Measurements from ENCODE around the gene PLA2G2A. TPM values are rescaled to one million over a fixed set of nuclear protein-coding genes. Genes with fewer than 3 reads are reported as not detected.

The PLA2G2A gene
- total RNA-seq, 4 donors from 2014 or later, result 196 to 718 (median 477) TPM

DNA sequence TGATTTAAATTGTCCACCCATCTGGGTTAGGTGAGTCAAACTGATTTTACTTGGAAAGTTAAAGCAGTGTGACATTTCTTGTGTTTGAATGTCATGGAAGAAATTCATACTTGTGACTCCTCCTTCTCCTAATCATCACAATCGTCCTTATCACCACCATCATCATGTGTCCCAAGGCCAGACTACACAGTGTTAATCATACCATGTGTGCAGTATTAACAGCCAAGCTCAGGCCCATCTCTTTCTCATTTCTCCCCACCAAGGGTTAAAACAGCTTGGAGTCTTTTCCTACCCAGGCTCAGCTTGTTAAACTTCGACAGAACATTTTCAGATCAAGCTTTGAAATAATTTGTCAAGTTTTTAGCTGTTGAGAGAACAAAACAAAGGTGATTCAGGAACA, 33.5 kb downstream of the PLA2G2A start:
- DNase-seq (ENCODE audit: low spot score) (no peak), ATAC-seq (ENCODE audit: low FRiP score) (no peak)
- TF ChIP-seq, protein P1, sequence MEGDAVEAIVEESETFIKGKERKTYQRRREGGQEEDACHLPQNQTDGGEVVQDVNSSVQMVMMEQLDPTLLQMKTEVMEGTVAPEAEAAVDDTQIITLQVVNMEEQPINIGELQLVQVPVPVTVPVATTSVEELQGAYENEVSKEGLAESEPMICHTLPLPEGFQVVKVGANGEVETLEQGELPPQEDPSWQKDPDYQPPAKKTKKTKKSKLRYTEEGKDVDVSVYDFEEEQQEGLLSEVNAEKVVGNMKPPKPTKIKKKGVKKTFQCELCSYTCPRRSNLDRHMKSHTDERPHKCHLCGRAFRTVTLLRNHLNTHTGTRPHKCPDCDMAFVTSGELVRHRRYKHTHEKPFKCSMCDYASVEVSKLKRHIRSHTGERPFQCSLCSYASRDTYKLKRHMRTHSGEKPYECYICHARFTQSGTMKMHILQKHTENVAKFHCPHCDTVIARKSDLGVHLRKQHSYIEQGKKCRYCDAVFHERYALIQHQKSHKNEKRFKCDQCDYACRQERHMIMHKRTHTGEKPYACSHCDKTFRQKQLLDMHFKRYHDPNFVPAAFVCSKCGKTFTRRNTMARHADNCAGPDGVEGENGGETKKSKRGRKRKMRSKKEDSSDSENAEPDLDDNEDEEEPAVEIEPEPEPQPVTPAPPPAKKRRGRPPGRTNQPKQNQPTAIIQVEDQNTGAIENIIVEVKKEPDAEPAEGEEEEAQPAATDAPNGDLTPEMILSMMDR (IDR thresholded peaks at IDR 0.05), result no peak

DNA sequence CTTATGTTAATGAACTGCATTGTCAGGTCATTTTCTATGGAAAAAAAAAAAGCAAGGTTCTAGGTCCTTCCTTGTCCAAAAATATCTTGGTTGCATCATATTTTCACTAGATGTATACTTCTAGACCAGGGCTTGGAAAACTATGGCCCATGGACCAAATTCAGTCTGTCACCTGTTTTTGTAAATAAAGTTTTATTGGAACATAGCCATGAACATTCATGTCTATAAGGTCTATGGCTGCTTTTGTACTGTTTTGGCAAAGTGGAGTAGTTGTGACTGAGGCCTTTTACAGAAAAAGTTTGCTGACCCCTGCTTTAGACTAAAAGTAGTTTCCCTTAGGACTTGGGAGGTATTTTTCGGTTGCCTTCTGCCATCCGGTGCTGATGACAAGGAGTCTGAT, 36.8 kb downstream of the PLA2G2A start:
- TF ChIP-seq, protein P1 (IDR thresholded peaks at IDR 0.05), result no peak
- no peak for DNase-seq (ENCODE audit: low spot score)
- no peak for ATAC-seq (ENCODE audit: low FRiP score)

DNA sequence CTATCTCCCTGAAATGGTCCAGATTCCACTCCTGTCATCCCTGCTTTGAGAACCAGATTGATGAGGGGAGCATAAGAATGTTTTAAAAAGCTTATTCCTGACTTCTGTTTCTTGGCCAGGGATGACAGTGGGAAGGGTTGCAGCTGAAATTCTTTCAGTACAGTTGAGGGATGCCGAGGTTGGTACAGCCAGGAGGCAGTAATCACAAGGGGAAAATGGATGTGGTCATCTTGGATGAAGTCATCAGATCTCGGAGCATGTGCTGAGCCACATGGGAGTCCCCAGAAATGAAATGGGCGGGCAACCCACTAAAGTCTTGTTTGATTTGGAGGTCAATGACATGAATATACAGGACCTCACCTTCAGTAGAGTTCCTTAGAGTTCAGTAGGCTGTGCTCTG, 37.3 kb downstream of the PLA2G2A start:
- TF ChIP-seq, protein P1 (IDR thresholded peaks at IDR 0.05), result no peak
- no peak for DNase-seq (ENCODE audit: low spot score)
- ATAC-seq (ENCODE audit: low FRiP score), result no peak

DNA sequence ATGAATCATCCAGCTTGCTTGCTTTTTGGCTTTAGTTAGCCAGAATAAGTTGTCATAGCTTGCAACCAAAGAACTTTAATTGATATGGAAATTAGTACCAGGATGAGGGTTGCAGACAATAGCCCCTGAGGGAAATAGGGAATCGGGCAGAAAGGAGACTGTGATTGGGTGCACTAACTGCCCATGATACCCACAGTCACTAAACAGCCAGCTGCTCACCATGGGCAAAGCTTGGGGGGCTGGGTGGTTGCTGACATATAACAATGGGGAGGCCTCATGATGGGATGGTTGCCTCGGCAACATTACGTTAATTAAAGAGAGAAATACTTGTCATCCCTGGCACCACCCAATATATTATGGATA, 38.2 kb downstream of the PLA2G2A start:
- ATAC-seq (ENCODE audit: low FRiP score) (no peak), DNase-seq (ENCODE audit: low spot score) (no peak)
- TF ChIP-seq, protein P1 (IDR thresholded peaks at IDR 0.05), result no peak

DNA sequence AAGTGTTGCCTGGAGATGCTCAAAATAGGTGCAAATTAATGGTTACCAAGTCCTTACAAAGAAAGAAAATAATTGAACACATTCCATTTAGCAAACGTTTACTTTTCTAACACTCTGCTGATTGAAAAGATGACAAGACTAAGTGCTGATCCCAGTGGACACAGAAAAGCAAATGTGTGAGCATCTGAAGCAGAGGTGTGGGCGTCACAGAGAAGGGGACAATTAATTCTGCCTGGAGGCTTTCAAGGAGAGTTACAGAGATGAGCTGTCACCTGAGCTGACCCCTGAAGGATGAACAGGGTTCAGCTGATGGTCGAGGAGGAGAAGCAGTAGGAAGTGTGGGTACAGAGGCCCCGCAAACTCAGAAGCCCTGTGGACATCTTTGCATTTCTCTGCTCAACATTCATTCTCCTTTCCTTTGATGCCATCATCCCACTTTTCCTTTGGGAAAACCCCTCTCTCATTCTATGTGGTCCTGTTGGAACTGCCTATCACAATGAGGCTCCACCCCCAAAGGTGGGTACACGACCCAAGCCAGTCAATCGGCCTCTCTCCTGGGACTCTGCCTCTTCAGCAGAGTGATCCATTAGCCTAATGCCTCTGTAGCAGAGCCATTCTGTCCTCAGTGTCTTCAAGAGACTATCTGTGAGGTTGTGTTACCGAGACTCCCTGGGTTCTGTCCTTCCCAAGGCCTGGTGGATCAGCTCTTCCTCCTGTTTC, 38.8 kb downstream of the PLA2G2A start:
- ATAC-seq (ENCODE audit: low FRiP score) (no peak), DNase-seq (ENCODE audit: low spot score) (no peak)
- TF ChIP-seq, protein P1 (IDR thresholded peaks at IDR 0.05), result no peak

DNA sequence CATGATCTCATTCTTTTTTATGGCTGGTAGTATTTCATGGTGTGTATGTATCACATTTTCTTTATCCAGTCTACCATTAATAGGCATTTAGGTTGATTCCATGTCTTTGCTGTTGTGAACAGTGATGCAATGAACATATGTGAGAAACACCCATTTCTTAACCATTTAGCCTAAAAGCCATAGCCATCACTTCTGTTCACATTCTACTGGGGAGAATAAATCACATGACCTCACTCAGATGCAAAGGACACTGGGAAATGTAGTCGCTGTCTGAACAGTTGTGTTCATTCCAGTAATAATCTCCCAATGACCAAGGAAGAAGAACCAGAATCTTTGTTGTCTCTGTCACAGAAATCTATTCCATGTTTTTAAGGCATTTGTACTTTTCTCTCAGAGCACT, 40.9 kb downstream of the PLA2G2A start:
- DNase-seq (ENCODE audit: low spot score) (no peak), ATAC-seq (ENCODE audit: low FRiP score) (no peak)
- TF ChIP-seq, protein P1 (IDR thresholded peaks at IDR 0.05), result no peak

DNA sequence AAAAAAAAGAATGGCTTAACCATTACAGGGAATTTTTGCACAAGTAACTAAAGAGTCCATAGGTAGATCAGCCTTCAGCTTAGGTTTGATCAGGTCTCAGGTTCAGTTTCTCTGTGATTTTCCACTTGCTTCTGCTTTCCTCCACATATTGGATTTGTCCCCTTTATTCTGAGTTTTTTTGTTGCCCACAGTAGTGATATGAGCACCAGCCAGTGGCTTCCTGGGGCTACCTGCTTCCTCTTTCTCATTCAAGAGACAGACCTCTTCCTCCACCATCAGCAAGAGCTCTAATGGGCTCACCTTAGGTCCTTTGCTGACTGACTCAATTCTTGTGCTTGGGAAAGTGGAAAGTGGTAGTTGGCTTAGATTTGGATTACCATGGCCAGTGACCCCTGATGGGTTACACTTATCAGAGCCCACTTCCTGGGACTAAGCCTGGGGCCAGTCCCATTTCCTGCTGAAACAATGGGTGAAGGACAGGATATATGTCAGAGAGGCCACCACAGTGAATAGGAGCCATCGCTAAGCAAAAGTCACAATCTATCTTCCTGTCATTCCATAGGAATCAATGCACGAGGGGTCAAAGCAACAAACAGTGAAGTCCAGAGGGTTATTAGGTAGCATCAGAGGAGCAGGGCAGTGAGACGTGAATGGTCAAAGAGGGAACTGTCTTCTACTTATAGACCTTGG, 43.2 kb downstream of the PLA2G2A start:
- ATAC-seq (ENCODE audit: low FRiP score) (no peak), DNase-seq (ENCODE audit: low spot score) (no peak)
- TF ChIP-seq, protein P1 (IDR thresholded peaks at IDR 0.05), result no peak
